Endodermal cell (in vitro differentiated cells): Measurements from ENCODE around the gene ITCH. TPM values are rescaled to one million over a fixed set of nuclear protein-coding genes. Genes with fewer than 3 reads are reported as not detected.

Experiments
- DNase-seq: peaks from one replicate; pipeline ENCODE4 v3.0.0-alpha.2; 2017
- H3K27ac ChIP-seq: 2 replicates; pipeline ENCODE4 v1.5.1; 2013; ENCODE audit warnings: mild to moderate bottlenecking, low read depth, low read length, moderate library complexity
- H3K27me3 ChIP-seq: 2 replicates; pipeline ENCODE4 v1.6.1; 2013; ENCODE audit warnings: mild to moderate bottlenecking, low read length, moderate library complexity; ENCODE audit not compliant: insufficient read depth, control insufficient read depth, poor library complexity, severe bottlenecking
- H3K36me3 ChIP-seq: 2 replicates; pipeline ENCODE4 v1.7.0; 2013; ENCODE audit warnings: mild to moderate bottlenecking, low read length, moderate library complexity; ENCODE audit not compliant: control insufficient read depth, insufficient read depth
- H3K4me1 ChIP-seq: one replicate; pipeline ENCODE4 v1.7.0; 2013; ENCODE audit warnings: low read length; ENCODE audit not compliant: control insufficient read depth, insufficient read depth
- H3K4me3 ChIP-seq: 2 replicates; pipeline ENCODE4 v1.5.1; 2013; ENCODE audit warnings: mild to moderate bottlenecking, low read length, moderate library complexity
- H3K9ac ChIP-seq: 2 replicates; pipeline ENCODE4 v1.6.1; 2013; ENCODE audit warnings: mild to moderate bottlenecking, low read length, moderate library complexity; ENCODE audit not compliant: poor library complexity, severe bottlenecking; ENCODE audit errors: extremely low read depth
- H3K9me3 ChIP-seq: 2 replicates; pipeline ENCODE4 v1.6.1; 2013; ENCODE audit warnings: mild to moderate bottlenecking, low read length, moderate library complexity; ENCODE audit not compliant: control insufficient read depth
- H3K27ac Mint-ChIP-seq: 2 replicates; pipeline ENCODE4 v1.8.0; 2020; ENCODE audit warnings: mixed read lengths
- H3K27me3 Mint-ChIP-seq: 2 replicates; pipeline ENCODE4 v1.8.0; 2021; ENCODE audit warnings: mild to moderate bottlenecking, mixed read lengths; ENCODE audit not compliant: insufficient read depth
- H3K36me3 Mint-ChIP-seq: 2 replicates; pipeline ENCODE4 v1.8.0; 2020; ENCODE audit warnings: low read depth, mixed read lengths
- H3K4me1 Mint-ChIP-seq: 2 replicates; pipeline ENCODE4 v1.8.0; 2020; ENCODE audit warnings: mixed read lengths
- H3K4me3 Mint-ChIP-seq: 2 replicates; pipeline ENCODE4 v1.8.0; 2020; ENCODE audit warnings: mild to moderate bottlenecking, moderate library complexity, mixed read lengths
- H3K9me3 Mint-ChIP-seq: 2 replicates; pipeline ENCODE4 v1.8.0; 2020; ENCODE audit warnings: mild to moderate bottlenecking, mixed read lengths
- CTCF ChIP-seq: fragments of 200-600 bp; sonication (generic); conservative IDR thresholded peaks from 2 replicates; pipeline ENCODE4 v1.5.0; 2021; ENCODE audit warnings: antibody characterized with exemption, mild to moderate bottlenecking
- WGBS, 2 experiments: methylation state at CpG; one replicate each; pipeline versions ENCODE4 v1.1.5 to v1.1.7; 2013; ENCODE audit warnings: missing lambda C conversion rate in 2 of 2, mixed read lengths in 1 of 2; ENCODE audit not compliant: insufficient coverage in 1 of 2, insufficient read length in 1 of 2; 5-methylcytosine and 5-hydroxymethylcytosine counted together
- total RNA-seq, 2 donors: library from RNA; stranded (reverse); fragmentation: NEBNext Ultra II Directional in 1 of 2; extraction: Animal tissue kit (Norgen Biotek cat#: 25700) in 1 of 2; gene quantifications; 2 replicates in 1 of 2; 3 replicates in 1 of 2; pipeline ENCODE4 v1.2.1, GENCODE V29; 2021

Gene ITCH
- total RNA-seq, 2 donors from 2014 or later = 65.1 to 84.4 TPM

GRCh38 chr20:34332262-34332920 lies 30.7 kb upstream of the ITCH start:
- no peaks in the 10 kb centered on the region for H3K9me3 ChIP-seq
- H3K27ac ChIP-seq = no peak overlapping the region
- Mint-ChIP-seq H3K9me3 (peaks cover 7% of the 10 kb centered on the region), H3K27me3 (no peaks in the 10 kb centered on the region), H3K4me1 (peaks cover 12% of the 10 kb centered on the region), H3K36me3 (no peaks in the 10 kb centered on the region), H3K27ac (peak overlapping the region; percentile 37), H3K4me3 (no peak overlapping the region)
- 91 to 93% methylated on average over 10 to 19 of the region's 19 CpGs for WGBS, 2 experiments
- H3K4me1 ChIP-seq = no peaks in the 10 kb centered on the region
- peak; percentile 63 for DNase-seq
- H3K4me3 ChIP-seq = no peak overlapping the region
- no peaks in the 10 kb centered on the region for H3K36me3 ChIP-seq
- no peak overlapping the region for H3K9ac ChIP-seq
- H3K27me3 ChIP-seq = no peaks in the 10 kb centered on the region
- no peak for TF ChIP-seq CTCF

- Histone ChIP-seq H3K4me3 (no peak overlapping the region), H3K27ac (no peak overlapping the region), H3K4me1 (no peaks in the 10 kb centered on the region), H3K27me3 (no peaks in the 10 kb centered on the region), H3K36me3 (no peaks in the 10 kb centered on the region), H3K9ac (no peak overlapping the region), H3K9me3 (no peaks in the 10 kb centered on the region)
- WGBS, 2 experiments = 88 to 96% methylated on average over 2 to 4 of the region's 4 CpGs
- no peaks in the 10 kb centered on the region for H3K36me3 Mint-ChIP-seq
- no peak for TF ChIP-seq CTCF
- H3K4me1 Mint-ChIP-seq = peaks cover 16% of the 10 kb centered on the region
- peaks cover 7% of the 10 kb centered on the region for H3K9me3 Mint-ChIP-seq
- no peak overlapping the region for H3K4me3 Mint-ChIP-seq
- peak overlapping the region; percentile 66 for H3K27ac Mint-ChIP-seq
- no peak for DNase-seq
- H3K27me3 Mint-ChIP-seq = no peaks in the 10 kb centered on the region
Measured at GRCh38 chr20:34333786-34334185, 29.3 kb upstream of the ITCH start.

DNA sequence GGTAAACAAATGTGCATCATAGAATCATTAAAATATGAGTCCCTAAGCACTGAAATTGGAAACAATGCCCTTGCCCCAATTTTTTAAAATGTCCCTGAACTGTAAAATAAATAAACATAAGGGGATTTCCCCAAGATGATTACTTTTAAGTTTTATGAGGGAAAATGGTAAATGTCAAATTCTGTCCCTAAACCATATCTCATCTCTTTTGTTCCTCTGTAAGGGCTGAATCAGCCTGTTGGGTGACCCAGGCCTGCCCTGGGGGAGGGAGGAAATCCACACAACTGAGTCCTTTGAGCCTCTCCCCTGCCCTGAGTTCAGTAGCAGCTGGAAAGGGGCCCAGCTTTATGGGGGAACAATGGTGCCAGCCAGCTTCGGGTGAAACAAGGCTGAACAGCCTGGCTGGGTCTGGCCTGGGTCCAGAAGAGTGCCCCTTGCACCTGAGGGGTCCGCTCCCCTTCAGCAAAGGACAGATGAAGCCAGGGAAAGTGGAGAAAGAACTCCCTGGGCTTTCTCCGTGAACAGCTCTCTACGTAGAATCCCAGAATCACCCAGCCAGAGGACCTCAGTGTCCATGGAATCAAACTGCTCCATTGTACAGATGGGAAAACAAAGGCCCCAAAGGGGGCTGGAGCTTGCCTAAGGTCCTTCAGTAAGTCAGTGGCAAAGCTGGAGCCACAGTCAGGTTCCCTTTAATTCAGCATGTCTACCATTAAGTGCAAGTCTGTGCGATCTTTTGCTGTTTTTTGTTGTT lies 28.2 kb upstream of the ITCH start:
- no peak for TF ChIP-seq CTCF
- H3K4me3 ChIP-seq = no peak overlapping the region
- 88 to 91% methylated on average over 5 of the region's 5 CpGs for WGBS, 2 experiments
- H3K27me3 ChIP-seq = no peaks in the 10 kb centered on the region
- no peak for DNase-seq
- no peak overlapping the region for H3K9ac ChIP-seq
- Mint-ChIP-seq H3K36me3 (no peaks in the 10 kb centered on the region), H3K4me3 (no peak overlapping the region), H3K27ac (peak overlapping the region; percentile 40), H3K27me3 (no peaks in the 10 kb centered on the region), H3K9me3 (peaks cover 7% of the 10 kb centered on the region), H3K4me1 (peaks cover 16% of the 10 kb centered on the region)
- no peaks in the 10 kb centered on the region for H3K36me3 ChIP-seq
- no peaks in the 10 kb centered on the region for H3K4me1 ChIP-seq
- no peaks in the 10 kb centered on the region for H3K9me3 ChIP-seq
- no peak overlapping the region for H3K27ac ChIP-seq
